ENCODE data around the gene OGFOD3. TPM values are rescaled to one million over a fixed set of nuclear protein-coding genes. Genes with fewer than 3 reads are reported as not detected.

OGFOD3 gene
- total and polyA plus RNA-seq, 2 donors, result 10.0 to 31.5 TPM

DNA sequence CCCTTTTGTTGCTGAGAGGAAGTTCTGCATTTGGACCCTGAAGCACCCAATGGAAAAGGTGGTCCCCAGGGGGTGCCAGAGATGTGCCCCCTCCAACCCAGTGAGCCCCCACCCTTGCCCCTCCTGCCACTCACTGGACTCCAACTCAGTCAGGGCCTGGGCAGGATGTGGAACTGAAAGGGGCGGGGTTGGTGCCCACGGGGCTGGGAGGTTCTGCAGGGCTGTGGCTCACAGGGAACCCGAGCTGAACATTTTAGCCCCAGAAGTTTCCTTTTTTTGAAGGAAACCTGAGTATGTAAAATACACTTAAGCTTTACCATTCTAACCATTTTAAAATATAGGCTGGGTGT is 15.8 kb upstream of the OGFOD3 start:
- H3K27ac ChIP-seq (ENCODE audit: low read depth), result no peak overlapping the region
- no peak overlapping the region for H3K4me3 ChIP-seq (ENCODE audit: low read depth, low read length)
- H3K36me3 ChIP-seq (ENCODE audit: insufficient read depth), result peaks cover 2% of the 10 kb centered on the region
- H3K4me1 ChIP-seq (ENCODE audit: insufficient read depth), result no peaks in the 10 kb centered on the region
- no peak for DNase-seq (ENCODE audit: extremely low spot score)
- 74% methylated on average over 3 of the region's 3 CpGs for WGBS

DNA sequence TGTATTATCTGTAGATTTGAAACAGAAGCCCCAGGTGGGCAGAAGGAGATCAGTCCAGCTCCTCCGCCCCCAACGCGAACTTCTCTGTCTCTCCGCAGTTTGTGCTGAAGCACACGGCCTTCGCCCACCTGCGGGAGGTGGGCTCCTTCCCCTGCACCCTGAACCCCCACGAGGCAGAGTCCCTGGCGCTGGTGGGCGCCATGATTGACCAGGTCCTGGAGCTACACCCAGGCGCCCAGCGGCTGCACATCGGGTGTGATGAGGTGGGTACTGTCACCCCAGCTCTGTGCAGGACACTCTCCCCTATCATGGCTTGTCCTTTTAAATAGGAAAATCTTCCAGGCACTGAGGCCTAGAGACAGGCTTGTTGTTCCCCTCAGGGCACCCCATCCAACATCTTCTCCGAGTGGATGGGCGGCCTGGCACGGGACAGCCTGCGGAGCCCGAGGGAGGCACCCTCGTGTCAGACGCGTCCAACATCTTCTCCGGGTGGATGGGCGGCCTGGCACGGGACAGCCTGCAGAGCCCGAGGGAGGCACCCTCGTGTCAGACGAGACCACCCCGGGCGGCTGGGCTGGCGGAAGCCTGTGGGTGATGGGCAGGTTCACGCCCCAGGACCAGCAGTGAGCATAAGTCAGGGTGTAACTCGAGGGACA is 15.3 kb upstream of the OGFOD3 start:
- DNase-seq (ENCODE audit: extremely low spot score), result no peak
- no peak overlapping the region for H3K4me3 ChIP-seq (ENCODE audit: low read depth, low read length)
- no peak overlapping the region for H3K27ac ChIP-seq (ENCODE audit: low read depth)
- WGBS, result 92% methylated on average over 32 of the region's 32 CpGs
- peaks cover 2% of the 10 kb centered on the region for H3K36me3 ChIP-seq (ENCODE audit: insufficient read depth)
- no peaks in the 10 kb centered on the region for H3K4me1 ChIP-seq (ENCODE audit: insufficient read depth)

DNA sequence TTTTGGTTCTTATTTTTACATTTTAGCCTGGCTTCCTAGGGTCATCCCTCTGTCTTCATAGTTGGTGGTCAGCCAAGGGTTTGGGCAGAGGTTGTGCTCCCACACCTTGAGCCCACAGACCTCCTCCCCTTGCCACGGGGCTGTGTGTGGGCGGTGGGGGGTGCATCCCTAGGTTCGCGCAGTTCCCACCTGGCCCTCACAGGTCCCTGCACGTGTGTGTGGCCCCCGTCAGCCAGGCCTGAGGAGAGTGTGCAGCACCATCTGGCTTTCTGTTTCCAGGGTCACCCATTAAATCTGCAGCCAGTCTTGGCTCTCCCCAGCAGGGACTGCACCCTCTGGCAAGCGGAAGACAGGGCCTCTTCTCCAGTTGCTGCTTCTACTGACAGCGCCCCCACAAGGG is 13.6 kb upstream of the OGFOD3 start:
- WGBS, result 83% methylated on average over 8 of the region's 8 CpGs
- Histone ChIP-seq H3K4me3 (ENCODE audit: low read depth, low read length) (no peak overlapping the region), H3K36me3 (ENCODE audit: insufficient read depth) (no peaks in the 10 kb centered on the region), H3K27ac (ENCODE audit: low read depth) (no peak overlapping the region), H3K4me1 (ENCODE audit: insufficient read depth) (no peaks in the 10 kb centered on the region)
- DNase-seq (ENCODE audit: extremely low spot score), result no peak

DNA sequence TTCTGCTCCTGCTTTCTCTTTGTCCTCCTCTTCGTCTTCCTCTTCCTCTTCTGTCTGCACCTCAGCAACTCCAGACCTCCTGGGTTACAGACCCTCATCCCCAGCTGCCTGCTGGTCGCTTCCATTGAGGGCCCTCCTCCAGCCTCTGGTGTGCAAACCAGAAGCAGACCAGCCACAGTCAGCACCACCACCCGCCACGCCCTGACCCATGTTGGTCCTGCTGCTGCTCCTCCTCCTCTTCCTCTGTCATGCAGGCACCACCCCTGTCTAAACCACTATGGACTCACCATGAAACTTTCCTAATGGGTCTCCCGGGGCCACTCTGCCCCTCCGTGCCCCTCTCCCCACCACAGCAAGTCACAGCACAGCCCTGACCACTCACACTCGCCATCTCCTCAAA is 11.4 kb upstream of the OGFOD3 start:
- H3K4me3 ChIP-seq (ENCODE audit: low read depth, low read length), result no peak overlapping the region
- no peaks in the 10 kb centered on the region for H3K36me3 ChIP-seq (ENCODE audit: insufficient read depth)
- no peak for DNase-seq (ENCODE audit: extremely low spot score)
- no peak overlapping the region for H3K27ac ChIP-seq (ENCODE audit: low read depth)
- WGBS, result 88% methylated on average over 7 of the region's 7 CpGs
- no peaks in the 10 kb centered on the region for H3K4me1 ChIP-seq (ENCODE audit: insufficient read depth)

DNA sequence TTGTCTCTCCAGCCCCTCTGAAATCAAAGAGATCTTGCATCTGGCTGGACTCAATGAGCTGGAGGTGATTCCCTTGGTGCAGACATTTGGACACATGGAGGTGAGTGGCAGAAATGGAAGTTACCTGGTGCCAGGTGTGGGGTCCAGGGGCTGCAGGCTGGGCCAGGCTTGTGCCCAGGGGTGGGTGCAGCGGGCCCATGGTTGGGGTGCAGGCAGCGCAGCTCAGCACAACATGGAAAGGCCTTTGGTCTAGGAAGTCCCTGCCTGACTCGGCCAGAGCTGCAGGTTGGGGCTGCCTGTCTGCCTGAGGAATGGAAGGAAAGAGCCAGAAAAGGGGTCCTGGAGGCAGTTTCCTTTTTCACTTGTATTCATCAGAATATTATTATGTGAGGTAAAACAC is 10.2 kb upstream of the OGFOD3 start:
- H3K36me3 ChIP-seq (ENCODE audit: insufficient read depth), result no peaks in the 10 kb centered on the region
- WGBS, result 98% methylated on average over 3 of the region's 3 CpGs
- no peak for DNase-seq (ENCODE audit: extremely low spot score)
- H3K4me3 ChIP-seq (ENCODE audit: low read depth, low read length), result no peak overlapping the region
- H3K4me1 ChIP-seq (ENCODE audit: insufficient read depth), result no peaks in the 10 kb centered on the region
- H3K27ac ChIP-seq (ENCODE audit: low read depth), result no peak overlapping the region

DNA sequence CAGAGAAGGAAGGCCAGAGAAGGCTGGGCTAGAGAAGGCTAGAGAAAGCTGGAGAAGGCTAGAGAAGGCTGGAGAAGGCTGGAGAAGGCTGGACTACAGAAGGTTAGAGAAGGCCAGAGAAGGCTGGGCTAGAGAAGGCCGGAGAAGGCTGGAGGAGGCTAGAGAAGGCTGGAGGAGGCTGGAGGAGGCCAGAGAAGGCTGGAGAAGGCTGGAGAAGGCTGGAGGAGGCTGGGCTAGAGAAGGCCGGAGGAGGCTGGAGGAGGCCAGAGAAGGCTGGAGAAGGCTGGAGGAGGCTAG is 6.4 kb upstream of the OGFOD3 start:
- DNase-seq (ENCODE audit: extremely low spot score), result no peak
- 96% methylated on average over 2 of the region's 2 CpGs for WGBS
- Histone ChIP-seq H3K27ac (ENCODE audit: low read depth) (no peak overlapping the region), H3K4me3 (ENCODE audit: low read depth, low read length) (no peak overlapping the region), H3K36me3 (ENCODE audit: insufficient read depth) (no peaks in the 10 kb centered on the region), H3K4me1 (ENCODE audit: insufficient read depth) (no peaks in the 10 kb centered on the region)

DNA sequence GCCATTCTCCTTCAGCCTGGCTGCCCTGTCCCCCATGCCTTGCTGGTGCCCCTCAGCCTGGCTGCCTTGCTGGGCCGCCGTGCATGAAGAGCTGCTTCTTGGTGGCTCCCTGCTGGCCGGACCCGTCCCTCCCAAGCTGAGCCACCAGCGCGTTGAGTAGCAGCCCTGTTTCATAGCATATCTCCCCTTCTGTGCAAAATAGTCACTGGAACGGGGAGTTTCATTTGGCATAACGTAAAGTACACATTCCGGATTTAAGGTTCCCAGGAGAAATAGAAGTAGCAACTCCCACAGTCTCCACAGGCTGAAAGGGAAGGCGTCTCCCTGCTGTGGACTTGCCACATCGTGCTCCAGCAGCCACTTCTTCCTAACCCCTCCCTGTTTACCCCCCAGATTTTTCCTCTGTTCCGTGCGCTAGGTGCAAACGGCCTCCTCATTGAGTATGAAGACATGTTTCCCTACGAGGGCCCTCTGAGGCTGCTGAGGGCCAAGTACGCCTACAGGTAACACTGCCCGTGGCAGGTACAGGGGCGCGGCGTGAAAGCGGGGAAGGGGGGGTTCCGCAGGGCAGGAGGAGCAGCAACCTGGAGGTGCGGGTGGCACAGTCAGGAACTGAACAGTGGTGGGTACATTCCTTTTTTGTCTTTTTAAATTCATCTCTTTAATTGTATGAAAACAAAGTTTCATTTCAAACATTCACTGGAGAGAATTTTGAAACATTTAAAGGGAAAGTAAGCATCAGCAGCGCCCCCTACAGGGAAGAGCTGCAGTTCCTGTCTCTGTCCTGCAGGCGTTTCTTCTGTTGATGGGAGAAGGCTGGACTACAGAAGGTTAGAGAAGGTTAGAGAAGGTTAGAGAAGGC is 5.8 kb upstream of the OGFOD3 start:
- 81% methylated on average over 25 of the region's 25 CpGs for WGBS
- Histone ChIP-seq H3K36me3 (ENCODE audit: insufficient read depth) (no peaks in the 10 kb centered on the region), H3K27ac (ENCODE audit: low read depth) (no peak overlapping the region), H3K4me1 (ENCODE audit: insufficient read depth) (no peaks in the 10 kb centered on the region), H3K4me3 (ENCODE audit: low read depth, low read length) (no peak overlapping the region)
- DNase-seq (ENCODE audit: extremely low spot score), result no peak

DNA sequence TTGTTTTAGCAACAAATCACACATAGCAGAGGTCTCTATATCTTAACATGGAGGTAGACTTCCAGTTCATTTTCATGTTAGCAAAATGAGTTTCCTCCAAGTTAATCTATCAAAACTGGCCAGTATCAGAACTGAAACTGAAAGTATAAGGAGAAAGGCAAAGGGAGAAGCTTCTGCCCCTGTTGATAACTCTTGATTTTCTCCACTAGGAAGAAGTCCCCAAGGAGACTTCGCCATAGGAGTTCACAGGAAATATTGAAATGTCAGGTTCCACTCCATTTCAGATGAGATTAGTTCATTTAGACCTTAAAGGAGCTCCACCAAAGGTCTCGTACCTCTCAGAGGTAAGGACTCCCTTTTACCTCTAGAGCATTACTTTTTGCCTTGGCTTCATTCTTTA is 1.2 kb upstream of the OGFOD3 start:
- no peak for DNase-seq (ENCODE audit: extremely low spot score)
- H3K4me3 ChIP-seq (ENCODE audit: low read depth, low read length), result no peak overlapping the region
- H3K27ac ChIP-seq (ENCODE audit: low read depth), result no peak overlapping the region
- H3K4me1 ChIP-seq (ENCODE audit: insufficient read depth), result no peaks in the 10 kb centered on the region
- 92% methylated on average over 2 of the region's 2 CpGs for WGBS
- H3K36me3 ChIP-seq (ENCODE audit: insufficient read depth), result no peaks in the 10 kb centered on the region

DNA sequence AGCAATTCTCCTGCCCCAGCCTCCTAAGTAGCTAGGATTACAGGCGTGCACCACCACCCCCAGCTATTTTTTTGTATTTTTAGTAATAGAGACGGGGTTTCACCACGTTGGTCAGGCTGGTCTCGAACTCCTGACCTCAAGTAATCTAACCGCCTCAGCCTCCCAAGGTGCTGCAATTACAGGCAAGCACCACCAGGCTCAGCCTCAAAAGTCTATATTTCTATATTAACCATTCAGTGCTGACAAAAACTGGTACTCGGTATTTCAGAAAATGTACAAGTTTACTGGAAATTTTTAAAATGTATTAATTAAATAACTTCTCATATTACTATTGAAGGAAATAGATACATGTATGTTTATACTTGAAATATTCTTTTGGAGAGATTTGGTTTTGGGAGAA is 1.6 kb downstream of the OGFOD3 start:
- 90% methylated on average over 6 of the region's 6 CpGs for WGBS
- no peak overlapping the region for H3K27ac ChIP-seq (ENCODE audit: low read depth)
- no peak overlapping the region for H3K4me3 ChIP-seq (ENCODE audit: low read depth, low read length)
- no peak for DNase-seq (ENCODE audit: extremely low spot score)
- H3K4me1 ChIP-seq (ENCODE audit: insufficient read depth), result no peaks in the 10 kb centered on the region
- no peaks in the 10 kb centered on the region for H3K36me3 ChIP-seq (ENCODE audit: insufficient read depth)

DNA sequence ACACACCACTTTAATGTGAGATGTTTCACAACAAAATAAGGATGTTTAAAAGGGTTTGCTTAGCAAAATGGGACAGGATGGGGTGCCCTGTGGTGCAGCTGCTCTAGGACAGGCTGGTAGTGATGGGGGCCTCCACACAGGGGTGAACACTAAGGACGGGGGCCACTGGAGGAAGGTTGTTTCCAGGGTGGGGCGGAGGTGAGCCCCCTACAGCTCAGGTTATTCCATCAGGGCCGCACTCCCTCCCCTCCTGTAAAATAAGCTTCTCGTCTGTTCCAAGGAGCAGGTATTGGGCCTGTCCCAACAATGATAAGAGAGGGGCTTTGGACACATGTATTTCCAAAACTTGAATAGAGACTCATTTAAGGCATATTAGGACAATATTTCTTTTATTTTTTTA is 2.1 kb downstream of the OGFOD3 start:
- Histone ChIP-seq H3K36me3 (ENCODE audit: insufficient read depth) (no peaks in the 10 kb centered on the region), H3K4me1 (ENCODE audit: insufficient read depth) (no peaks in the 10 kb centered on the region), H3K27ac (ENCODE audit: low read depth) (no peak overlapping the region), H3K4me3 (ENCODE audit: low read depth, low read length) (no peak overlapping the region)
- no peak for DNase-seq (ENCODE audit: extremely low spot score)
- WGBS, result 95% methylated on average over 4 of the region's 4 CpGs

DNA sequence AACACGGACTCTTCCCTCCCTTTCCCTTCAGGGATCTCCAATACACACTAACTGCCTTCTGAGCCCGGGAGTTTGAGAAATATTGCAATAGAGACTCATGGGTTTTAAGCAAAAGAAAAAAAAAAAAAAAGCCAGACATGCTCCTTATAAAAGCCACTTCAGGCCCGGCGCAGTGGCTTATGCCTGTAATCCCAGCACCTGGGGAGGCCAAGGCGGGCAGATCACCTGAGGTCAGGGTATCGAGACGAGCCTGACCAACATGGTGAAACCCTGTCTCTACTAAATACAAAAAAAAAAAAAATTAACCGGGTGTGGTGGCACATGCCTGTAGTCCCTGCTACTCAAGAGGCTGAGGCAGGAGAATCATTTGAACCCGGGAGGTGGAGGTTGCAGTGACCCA is 2.6 kb downstream of the OGFOD3 start:
- H3K4me1 ChIP-seq (ENCODE audit: insufficient read depth), result no peaks in the 10 kb centered on the region
- no peak overlapping the region for H3K4me3 ChIP-seq (ENCODE audit: low read depth, low read length)
- no peak for DNase-seq (ENCODE audit: extremely low spot score)
- H3K27ac ChIP-seq (ENCODE audit: low read depth), result no peak overlapping the region
- no peaks in the 10 kb centered on the region for H3K36me3 ChIP-seq (ENCODE audit: insufficient read depth)
- 90% methylated on average over 9 of the region's 9 CpGs for WGBS

DNA sequence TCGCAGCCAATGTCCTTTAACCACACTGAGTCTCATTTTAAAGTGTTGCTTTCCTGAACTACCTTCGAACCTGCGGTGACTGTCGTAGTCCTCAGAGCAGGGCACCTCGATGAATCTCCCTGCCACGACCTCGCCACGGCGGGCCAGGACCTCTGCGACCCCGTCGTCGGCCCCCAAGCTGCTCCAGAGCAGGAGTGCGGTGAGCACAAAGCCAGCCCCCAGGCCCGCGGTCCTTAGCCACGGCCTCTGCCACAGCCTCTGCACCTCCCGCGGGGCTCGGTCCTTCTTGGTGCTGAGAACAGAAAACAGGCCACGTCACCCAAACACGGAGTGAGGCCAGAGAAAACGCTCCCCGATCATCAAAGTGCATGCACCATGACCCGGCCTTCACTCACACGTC is 3.0 kb downstream of the OGFOD3 start:
- DNase-seq (ENCODE audit: extremely low spot score), result no peak
- Histone ChIP-seq H3K4me1 (ENCODE audit: insufficient read depth) (no peaks in the 10 kb centered on the region), H3K4me3 (ENCODE audit: low read depth, low read length) (no peak overlapping the region), H3K27ac (ENCODE audit: low read depth) (no peak overlapping the region), H3K36me3 (ENCODE audit: insufficient read depth) (no peaks in the 10 kb centered on the region)
- WGBS, result 89% methylated on average over 26 of the region's 26 CpGs

DNA sequence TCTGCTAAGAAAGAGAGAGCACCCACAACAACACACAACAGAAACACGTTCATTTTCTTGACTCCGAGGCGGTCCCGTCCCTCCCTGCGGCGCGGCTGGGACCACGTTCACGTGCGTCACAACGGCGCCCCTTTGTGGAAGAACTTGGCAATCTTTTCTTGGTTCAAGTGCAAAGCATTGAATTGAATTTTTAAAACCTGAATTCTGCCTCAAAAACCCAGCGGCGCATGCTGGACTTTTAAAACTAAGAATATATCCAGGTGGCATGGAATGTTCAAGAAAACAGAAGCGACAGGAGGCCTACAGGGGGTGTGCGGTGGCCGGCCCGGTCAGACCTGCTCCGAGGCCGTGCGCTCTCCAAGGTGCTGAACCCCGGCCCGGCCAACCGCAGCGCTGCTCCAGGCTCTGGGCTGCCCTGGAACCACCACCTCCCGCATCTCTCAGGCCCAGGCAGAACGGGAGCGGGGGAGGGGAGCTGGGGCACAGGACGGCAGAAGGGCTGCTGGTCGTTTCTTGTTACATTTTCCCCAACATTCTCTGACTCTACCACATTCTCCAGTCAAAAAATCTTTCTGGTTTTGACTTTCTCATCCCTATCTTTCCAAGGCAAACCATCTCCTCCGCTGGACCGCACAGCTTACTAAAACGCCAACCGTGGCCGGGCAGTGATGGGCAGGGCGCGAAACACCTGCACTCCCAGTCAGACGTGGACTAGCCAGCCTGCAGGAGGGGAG is 3.7 kb downstream of the OGFOD3 start:
- DNase-seq (ENCODE audit: extremely low spot score), result no peak
- H3K27ac ChIP-seq (ENCODE audit: low read depth), result no peak overlapping the region
- H3K4me3 ChIP-seq (ENCODE audit: low read depth, low read length), result no peak overlapping the region
- no peaks in the 10 kb centered on the region for H3K4me1 ChIP-seq (ENCODE audit: insufficient read depth)
- no peaks in the 10 kb centered on the region for H3K36me3 ChIP-seq (ENCODE audit: insufficient read depth)
- 20% methylated on average over 38 of the region's 38 CpGs for WGBS

All from urinary bladder (tissue), 4 donors.